Measurements from ENCODE around the gene RNASE7.

Gene RNASE7

GRCh38 chr14:21081521-21082142 lies 39.5 kb downstream of the RNASE7 start:
- H3K4me2 ChIP-seq (ENCODE audit: low read length, poor library complexity, severe bottlenecking) = no peak overlapping the region
- no peak for DNase-seq
- H2BK5ac ChIP-seq (ENCODE audit: low read depth, low read length, poor library complexity, severe bottlenecking) = no peak overlapping the region
- H3K27me3 ChIP-seq (ENCODE audit: control insufficient read depth in 1 of 2, insufficient read depth in 1 of 2, low read length in 2 of 2) = no peaks in the 10 kb centered on the region
- H2AFZ ChIP-seq (ENCODE audit: low read depth, low read length) = no peak overlapping the region
- no peak overlapping the region for H2BK15ac ChIP-seq (ENCODE audit: low read depth, poor library complexity, severe bottlenecking)
- no peak overlapping the region for H4K8ac ChIP-seq (ENCODE audit: low read length)
- 95% methylated on average over 28 of the region's 30 CpGs for WGBS
- no peaks in the 10 kb centered on the region for H3K9me3 ChIP-seq (ENCODE audit: control insufficient read depth, low read length)
- H3K36me3 ChIP-seq (ENCODE audit: control insufficient read depth in 1 of 2, insufficient read depth in 2 of 2, low read depth in 1 of 2, low read length in 2 of 2) = peaks cover 84 to 97% of the 10 kb centered on the region in 2 experiments
- no peak overlapping the region for H3K23ac ChIP-seq (ENCODE audit: low read length in 2 of 2)
- H3K27ac ChIP-seq (ENCODE audit: low read length, poor library complexity, severe bottlenecking) = no peak overlapping the region
- H2BK12ac ChIP-seq (ENCODE audit: low read length in 2 of 2) = no peak overlapping the region
- peaks cover 13% of the 10 kb centered on the region for H3K4me1 ChIP-seq (ENCODE audit: control insufficient read depth, insufficient read depth, low read depth, low read length)
- no peak overlapping the region for H3K4me3 ChIP-seq (ENCODE audit: insufficient read depth in 1 of 2, low read depth in 1 of 2, low read length in 2 of 2)
- H3K18ac ChIP-seq (ENCODE audit: low read depth in 1 of 2, low read length in 2 of 2) = no peak overlapping the region
- no peak overlapping the region for H2AK5ac ChIP-seq (ENCODE audit: low read length, severe bottlenecking)
- no peak overlapping the region for H2BK120ac ChIP-seq (ENCODE audit: low read depth, low read length)
- H3K14ac ChIP-seq (ENCODE audit: low read length in 2 of 2) = no peak overlapping the region
- no peak overlapping the region for H4K91ac ChIP-seq (ENCODE audit: low read length)
- no peak overlapping the region for H3K4ac ChIP-seq (ENCODE audit: low read depth in 1 of 2, low read length in 2 of 2)
- H3K79me1 ChIP-seq (replicated peaks; ENCODE audit: low read length, poor library complexity, severe bottlenecking) = peaks cover 40% of the 10 kb centered on the region
- H3K9ac ChIP-seq (ENCODE audit: low read length) = no peak overlapping the region

- Histone ChIP-seq H3K14ac (ENCODE audit: low read length in 2 of 2) (no peak overlapping the region), H2BK12ac (ENCODE audit: low read length in 2 of 2) (no peak overlapping the region), H3K36me3 (ENCODE audit: control insufficient read depth in 1 of 2, insufficient read depth in 2 of 2, low read depth in 1 of 2, low read length in 2 of 2) (peaks cover 85 to 88% of the 10 kb centered on the region in 2 experiments), H3K79me1 (replicated peaks; ENCODE audit: low read length, poor library complexity, severe bottlenecking) (peaks cover 35% of the 10 kb centered on the region), H3K27me3 (ENCODE audit: control insufficient read depth in 1 of 2, insufficient read depth in 1 of 2, low read length in 2 of 2) (no peaks in the 10 kb centered on the region), H3K23ac (ENCODE audit: low read length in 2 of 2) (no peak overlapping the region), H4K8ac (ENCODE audit: low read length) (no peak overlapping the region), H3K4ac (ENCODE audit: low read depth in 1 of 2, low read length in 2 of 2) (no peak overlapping the region), H2BK120ac (ENCODE audit: low read depth, low read length) (no peak overlapping the region), H3K18ac (ENCODE audit: low read depth in 1 of 2, low read length in 2 of 2) (no peak overlapping the region), H3K4me3 (ENCODE audit: insufficient read depth in 1 of 2, low read depth in 1 of 2, low read length in 2 of 2) (no peak overlapping the region), H3K27ac (ENCODE audit: low read length, poor library complexity, severe bottlenecking) (peak overlapping the region; percentile 59), H3K4me2 (ENCODE audit: low read length, poor library complexity, severe bottlenecking) (no peak overlapping the region), H4K91ac (ENCODE audit: low read length) (no peak overlapping the region), H2AFZ (ENCODE audit: low read depth, low read length) (no peak overlapping the region), H3K4me1 (ENCODE audit: control insufficient read depth, insufficient read depth, low read depth, low read length) (peaks cover 22% of the 10 kb centered on the region), H2BK15ac (ENCODE audit: low read depth, poor library complexity, severe bottlenecking) (no peak overlapping the region), H3K9me3 (ENCODE audit: control insufficient read depth, low read length) (no peaks in the 10 kb centered on the region), H2BK5ac (ENCODE audit: low read depth, low read length, poor library complexity, severe bottlenecking) (no peak overlapping the region), H2AK5ac (ENCODE audit: low read length, severe bottlenecking) (peak overlapping the region; percentile 15), H3K9ac (ENCODE audit: low read length) (peak overlapping the region; percentile 32)
- WGBS = 92% methylated on average over 11 of the region's 11 CpGs
- no peak for DNase-seq
Observed at GRCh38 chr14:21083565-21084325, 41.6 kb downstream of the RNASE7 start.

GRCh38 chr14:21084396-21084795 lies 42.2 kb downstream of the RNASE7 start:
- Histone ChIP-seq H3K23ac (ENCODE audit: low read length in 2 of 2) (no peak overlapping the region), H2BK120ac (ENCODE audit: low read depth, low read length) (no peak overlapping the region), H3K27me3 (ENCODE audit: control insufficient read depth in 1 of 2, insufficient read depth in 1 of 2, low read length in 2 of 2) (no peaks in the 10 kb centered on the region), H3K4me1 (ENCODE audit: control insufficient read depth, insufficient read depth, low read depth, low read length) (peaks cover 22% of the 10 kb centered on the region), H2BK15ac (ENCODE audit: low read depth, poor library complexity, severe bottlenecking) (no peak overlapping the region), H3K4me2 (ENCODE audit: low read length, poor library complexity, severe bottlenecking) (no peak overlapping the region), H2AK5ac (ENCODE audit: low read length, severe bottlenecking) (peak overlapping the region; percentile 21), H3K4ac (ENCODE audit: low read depth in 1 of 2, low read length in 2 of 2) (no peak overlapping the region), H2AFZ (ENCODE audit: low read depth, low read length) (no peak overlapping the region), H4K91ac (ENCODE audit: low read length) (no peak overlapping the region), H3K4me3 (ENCODE audit: insufficient read depth in 1 of 2, low read depth in 1 of 2, low read length in 2 of 2) (peak overlapping the region in 1 of 2 experiments; percentile 2), H2BK12ac (ENCODE audit: low read length in 2 of 2) (no peak overlapping the region), H2BK5ac (ENCODE audit: low read depth, low read length, poor library complexity, severe bottlenecking) (no peak overlapping the region), H3K36me3 (ENCODE audit: control insufficient read depth in 1 of 2, insufficient read depth in 2 of 2, low read depth in 1 of 2, low read length in 2 of 2) (peaks cover 84 to 88% of the 10 kb centered on the region in 2 experiments), H4K8ac (ENCODE audit: low read length) (no peak overlapping the region), H3K27ac (ENCODE audit: low read length, poor library complexity, severe bottlenecking) (peak overlapping the region; percentile 59), H3K79me1 (replicated peaks; ENCODE audit: low read length, poor library complexity, severe bottlenecking) (peaks cover 32% of the 10 kb centered on the region), H3K9me3 (ENCODE audit: control insufficient read depth, low read length) (no peaks in the 10 kb centered on the region), H3K18ac (ENCODE audit: low read depth in 1 of 2, low read length in 2 of 2) (no peak overlapping the region), H3K14ac (ENCODE audit: low read length in 2 of 2) (no peak overlapping the region), H3K9ac (ENCODE audit: low read length) (peak overlapping the region; percentile 81)
- 94% methylated on average over 2 of the region's 2 CpGs for WGBS
- DNase-seq = no peak

- H2AFZ ChIP-seq (ENCODE audit: low read depth, low read length) = no peak overlapping the region
- H3K18ac ChIP-seq (ENCODE audit: low read depth in 1 of 2, low read length in 2 of 2) = no peak overlapping the region
- H3K27me3 ChIP-seq (ENCODE audit: control insufficient read depth in 1 of 2, insufficient read depth in 1 of 2, low read length in 2 of 2) = no peaks in the 10 kb centered on the region
- no peak overlapping the region for H4K8ac ChIP-seq (ENCODE audit: low read length)
- peak overlapping the region; percentile 81 for H3K9ac ChIP-seq (ENCODE audit: low read length)
- H2BK15ac ChIP-seq (ENCODE audit: low read depth, poor library complexity, severe bottlenecking) = no peak overlapping the region
- H2AK5ac ChIP-seq (ENCODE audit: low read length, severe bottlenecking) = peak overlapping the region; percentile 49
- no peak overlapping the region for H2BK120ac ChIP-seq (ENCODE audit: low read depth, low read length)
- H4K91ac ChIP-seq (ENCODE audit: low read length) = no peak overlapping the region
- peaks cover 83 to 88% of the 10 kb centered on the region in 2 experiments for H3K36me3 ChIP-seq (ENCODE audit: control insufficient read depth in 1 of 2, insufficient read depth in 2 of 2, low read depth in 1 of 2, low read length in 2 of 2)
- H3K4me3 ChIP-seq (ENCODE audit: insufficient read depth in 1 of 2, low read depth in 1 of 2, low read length in 2 of 2) = peak overlapping the region in 1 of 2 experiments; percentile 20
- no peak overlapping the region for H2BK5ac ChIP-seq (ENCODE audit: low read depth, low read length, poor library complexity, severe bottlenecking)
- H3K4me1 ChIP-seq (ENCODE audit: control insufficient read depth, insufficient read depth, low read depth, low read length) = peaks cover 22% of the 10 kb centered on the region
- H3K79me1 ChIP-seq (replicated peaks; ENCODE audit: low read length, poor library complexity, severe bottlenecking) = peaks cover 30% of the 10 kb centered on the region
- peak overlapping the region; percentile 81 for H3K27ac ChIP-seq (ENCODE audit: low read length, poor library complexity, severe bottlenecking)
- H3K4me2 ChIP-seq (ENCODE audit: low read length, poor library complexity, severe bottlenecking) = no peak overlapping the region
- no peak overlapping the region for H3K4ac ChIP-seq (ENCODE audit: low read depth in 1 of 2, low read length in 2 of 2)
- H2BK12ac ChIP-seq (ENCODE audit: low read length in 2 of 2) = no peak overlapping the region
- no peak overlapping the region for H3K23ac ChIP-seq (ENCODE audit: low read length in 2 of 2)
- H3K14ac ChIP-seq (ENCODE audit: low read length in 2 of 2) = no peak overlapping the region
- WGBS = 94% methylated on average over 17 of the region's 17 CpGs
- peak; percentile 36 for DNase-seq
- no peaks in the 10 kb centered on the region for H3K9me3 ChIP-seq (ENCODE audit: control insufficient read depth, low read length)
Observed at GRCh38 chr14:21084998-21085853, 43.1 kb downstream of the RNASE7 start.
